ENCODE results near the gene KCNIP1.

- TF ChIP-seq CTCF (IDR thresholded peaks at IDR 0.05) (no peak), POLR2A (IDR thresholded peaks at IDR 0.05; ENCODE audit: low read depth) (no peak)
Measured at GRCh38 chr5:170642066-170642735, 138.4 kb downstream of the KCNIP1 start.

All from esophagus muscularis mucosa (tissue), 3 donors.